Lower lobe of right lung (tissue), 2 donors: Measurements from ENCODE around the gene LIMS2. TPM values are rescaled to one million over a fixed set of nuclear protein-coding genes. Genes with fewer than 3 reads are reported as not detected.
A peak's percentile ranks its signal among the peaks of the same experiment; 100 is the strongest.

Experiments
- ATAC-seq, 2 donors: fragments of 200-7000 bp; cut with Tn5 transposase; one replicate each; pipeline ENCODE4 v1.9.1; 2020 to 2022; ENCODE audit warnings: mild to moderate bottlenecking in 2 of 2, moderate library complexity in 2 of 2
- DNase-seq: peaks from one replicate; pipeline ENCODE4 v3.0.0-alpha.2; 2020
- H3K27ac ChIP-seq: fragments of 200-600 bp; one replicate; pipeline ENCODE4 v1.8.0; 2022
- H3K27me3 ChIP-seq: fragments of 200-600 bp; one replicate; pipeline ENCODE4 v1.8.0; 2022; ENCODE audit warnings: low read depth
- H3K36me3 ChIP-seq: fragments of 200-600 bp; one replicate; pipeline ENCODE4 v1.8.0; 2022; ENCODE audit warnings: mild to moderate bottlenecking
- H3K4me1 ChIP-seq: fragments of 200-600 bp; one replicate; pipeline ENCODE4 v1.8.0; 2022
- H3K4me3 ChIP-seq: fragments of 200-600 bp; one replicate; pipeline ENCODE4 v1.8.0; 2022; ENCODE audit warnings: mild to moderate bottlenecking
- H3K9me3 ChIP-seq: fragments of 200-600 bp; one replicate; pipeline ENCODE4 v1.8.0; 2022
- CTCF ChIP-seq: fragments of 200-600 bp; IDR thresholded peaks from one replicate; pipeline ENCODE4 v1.8.0; 2022; ENCODE audit warnings: antibody characterized with exemption, mild to moderate bottlenecking
- intact Hi-C: fragments of 100-400 bp; cut with DNase I; formaldehyde crosslinking; loops from one replicate; pipeline ENCODE4 v1.11.0; 2022
- total RNA-seq: library from RNA; stranded (reverse); fragmentation: NEBNext Ultra II Directional; extraction: Animal tissue kit (Norgen Biotek cat#: 25700); gene quantifications from one replicate; pipeline ENCODE4 v1.2.1, GENCODE V29; 2021
- donor health status: DM: no; HTN: yes; CAD: no; lungs with severe emphysema.

LIMS2 gene
- total RNA-seq, 1 donor from 2014 or later = 148 TPM

- H3K27me3 ChIP-seq = no peaks in the 10 kb centered on the region
- H3K9me3 ChIP-seq = no peaks in the 10 kb centered on the region
- no peak for DNase-seq
- intact Hi-C loops = no loop called here
- no peak overlapping the region for H3K27ac ChIP-seq
- H3K4me3 ChIP-seq = no peak overlapping the region
- no peak for TF ChIP-seq CTCF
- H3K4me1 ChIP-seq = peaks cover 43% of the 10 kb centered on the region
- ATAC-seq = no peak
- H3K36me3 ChIP-seq = no peaks in the 10 kb centered on the region
Observed at GRCh38 chr2:127629637-127630036, 45.7 kb downstream of the LIMS2 start.

- intact Hi-C loops = no loop called here
- no peak for DNase-seq
Observed at GRCh38 chr2:127628767-127629614, 46.3 kb downstream of the LIMS2 start.

GRCh38 chr2:127627740-127628571 lies 47.4 kb downstream of the LIMS2 start:
- H3K27me3 ChIP-seq = no peaks in the 10 kb centered on the region
- H3K27ac ChIP-seq = no peak overlapping the region
- ATAC-seq (no peak), DNase-seq (peak; percentile 39)
- H3K4me3 ChIP-seq = no peak overlapping the region
- H3K36me3 ChIP-seq = no peaks in the 10 kb centered on the region
- no peaks in the 10 kb centered on the region for H3K9me3 ChIP-seq
- TF ChIP-seq CTCF = no peak
- intact Hi-C loops = no loop called here
- peaks cover 30% of the 10 kb centered on the region for H3K4me1 ChIP-seq

More at GRCh38 chr2:127628767-127629614, 46.3 kb downstream of the LIMS2 start:
- H3K4me1 ChIP-seq = peaks cover 40% of the 10 kb centered on the region
- H3K27me3 ChIP-seq = no peaks in the 10 kb centered on the region
- H3K9me3 ChIP-seq = no peaks in the 10 kb centered on the region
- H3K4me3 ChIP-seq = no peak overlapping the region
- TF ChIP-seq CTCF = no peak
- H3K27ac ChIP-seq = no peak overlapping the region
- ATAC-seq = no peak
- H3K36me3 ChIP-seq = no peaks in the 10 kb centered on the region

- no peak overlapping the region for H3K27ac ChIP-seq
- TF ChIP-seq CTCF = no peak
- intact Hi-C loops = no loop called here
- ATAC-seq (no peak), DNase-seq (peak; percentile 41)
- no peaks in the 10 kb centered on the region for H3K9me3 ChIP-seq
- peaks cover 28% of the 10 kb centered on the region for H3K4me1 ChIP-seq
- no peaks in the 10 kb centered on the region for H3K36me3 ChIP-seq
- H3K27me3 ChIP-seq = no peaks in the 10 kb centered on the region
- H3K4me3 ChIP-seq = no peak overlapping the region
Observed at GRCh38 chr2:127626917-127627739, 48.2 kb downstream of the LIMS2 start.

- ATAC-seq (no peak), DNase-seq (peak; percentile 39)
- Histone ChIP-seq H3K4me3 (no peak overlapping the region), H3K27me3 (no peaks in the 10 kb centered on the region), H3K9me3 (no peaks in the 10 kb centered on the region), H3K4me1 (peaks cover 18% of the 10 kb centered on the region), H3K27ac (no peak overlapping the region), H3K36me3 (no peaks in the 10 kb centered on the region)
- no peak for TF ChIP-seq CTCF
- intact Hi-C loops = no loop called here
Observed at GRCh38 chr2:127626175-127626574, 49.2 kb downstream of the LIMS2 start.
